HCT116 (cell line): ENCODE results near the gene HAP1. TPM values are rescaled to one million over a fixed set of nuclear protein-coding genes. Genes with fewer than 3 reads are reported as not detected.

ENCODE experiments used
- ATAC-seq: fragments of 200-7000 bp; cut with Tn5 transposase; 2 replicates; pipeline ENCODE4 v1.9.1; 2020; ENCODE audit warnings: mild to moderate bottlenecking, moderate library complexity
- BruUV-seq: library from RNA; stranded (reverse); fragments of 400-500 nt; replicated peaks from 2 replicates; lab custom pipeline; 2021; lab: Mats Ljungman, UMichigan
- CTCF ChIA-PET: fragments of 300-600 bp; sonication (Branson Sonifier 250); formaldehyde crosslinking; loops from one replicate; lab custom pipeline; 2021; ENCODE audit warnings: antibody characterized with exemption; lab: Charles Lee
- POLR2A ChIA-PET: fragments of 300-600, 350-600 bp; sonication (Branson Sonifier 250); formaldehyde crosslinking; loops from one replicate; lab custom pipeline; 2021; ENCODE audit warnings: antibody characterized with exemption; lab: Charles Lee
- RAD21 ChIA-PET, 2 experiments: fragments of 300-600 bp; sonication (Branson Sonifier 250); formaldehyde crosslinking; loops; one replicate each; lab custom pipeline; 2023; ENCODE audit warnings: low total read pairs in 2 of 2; ENCODE audit not compliant: uncharacterized antibody in 2 of 2, unreplicated experiment in 2 of 2, low non-redundant PET in 1 of 2; lab: Charles Lee
- DNase-seq: peaks from one replicate; pipeline ENCODE4 v3.0.0-alpha.2; 2010; ENCODE audit warnings: low read depth, low spot score
- H2AFZ ChIP-seq: fragments of 200-600 bp; shearing (Covaris generic), sonication (generic); 2 replicates; pipeline ENCODE4 v1.6.1; 2017; ENCODE audit warnings: low read depth, mixed run types, mixed read lengths, antibody characterized with exemption, low read length; ENCODE audit not compliant: poor library complexity, severe bottlenecking
- H3K27ac ChIP-seq: 2 replicates; pipeline ENCODE4 v1.5.1; 2012; ENCODE audit warnings: low read depth, low read length
- H3K27me3 ChIP-seq: fragments of 200-600 bp; sonication (generic); 2 replicates; pipeline ENCODE4 v1.6.1; 2016; ENCODE audit warnings: mixed run types, low read length, mixed read lengths; ENCODE audit not compliant: insufficient read depth
- H3K36me3 ChIP-seq, 2 experiments: fragments of 200-500 bp in 1 of 2; fragments of 200-600 bp in 1 of 2; sonication (Bioruptor generic) in 1 of 2; sonication (generic) in 1 of 2; 2 replicates each; pipeline versions ENCODE4 v1.5.1 to v1.6.1; 2014 to 2016; ENCODE audit warnings: low read length in 2 of 2, inconsistent platforms in 1 of 2, mixed read lengths in 1 of 2, mixed run types in 1 of 2; ENCODE audit not compliant: insufficient read depth in 2 of 2, control insufficient read depth in 1 of 2
- H3K4me1 ChIP-seq, 2 experiments: fragments of 200-600 bp in 1 of 2; sonication (generic) in 1 of 2; 2 replicates each; pipeline versions ENCODE4 v1.5.1 to v1.6.1; 2012 to 2017; ENCODE audit warnings: low read length in 2 of 2, inconsistent platforms in 1 of 2, mild to moderate bottlenecking in 1 of 2, mixed read lengths in 1 of 2, mixed run types in 1 of 2, moderate library complexity in 1 of 2; ENCODE audit not compliant: insufficient read depth in 2 of 2, control insufficient read depth in 1 of 2
- H3K4me2 ChIP-seq: fragments of 200-600 bp; sonication (generic); 2 replicates; pipeline ENCODE4 v1.6.1; 2017; ENCODE audit warnings: mixed run types, low read length, mixed read lengths
- H3K4me3 ChIP-seq, 2 experiments: fragments of 200-600 bp in 1 of 2; sonication (generic) in 1 of 2; replicated peaks in 1 of 2; 2 replicates each; pipeline ENCODE4 v1.5.1; 2011 to 2016; ENCODE audit warnings: low read length in 2 of 2, control low read depth in 1 of 2, low read depth in 1 of 2, mild to moderate bottlenecking in 1 of 2, mixed read lengths in 1 of 2, mixed run types in 1 of 2
- H3K79me2 ChIP-seq: fragments of 200-600 bp; sonication (generic); 2 replicates; pipeline ENCODE4 v1.6.1; 2017; ENCODE audit warnings: mild to moderate bottlenecking, mixed run types, low read length, moderate library complexity, mixed read lengths; ENCODE audit not compliant: insufficient read depth
- H3K9ac ChIP-seq: fragments of 200-600 bp; sonication (generic); 2 replicates; pipeline ENCODE4 v1.6.1; 2016; ENCODE audit warnings: low read length, mixed read lengths
- H3K9me2 ChIP-seq: fragments of 200-600 bp; sonication (generic), shearing (Covaris generic); 2 replicates; pipeline ENCODE4 v1.6.1; 2017; ENCODE audit warnings: mixed run types, mild to moderate bottlenecking, moderate library complexity; ENCODE audit not compliant: insufficient read depth
- H3K9me3 ChIP-seq, 2 experiments: fragments of 200-500 bp in 1 of 2; fragments of 200-600 bp in 1 of 2; sonication (Bioruptor generic) in 1 of 2; sonication (generic) in 1 of 2; 2 replicates each; pipeline ENCODE4 v1.6.1; 2014 to 2017; ENCODE audit warnings: low read length in 2 of 2, mixed read lengths in 2 of 2, inconsistent platforms in 1 of 2, low read depth in 1 of 2, mild to moderate bottlenecking in 1 of 2, mixed run types in 1 of 2, moderate library complexity in 1 of 2; ENCODE audit not compliant: control insufficient read depth in 1 of 2, insufficient read depth in 1 of 2
- H4K20me1 ChIP-seq: fragments of 200-600 bp; sonication (generic), shearing (Covaris generic); 2 replicates; pipeline ENCODE4 v1.6.1; 2017; ENCODE audit warnings: mixed run types, mild to moderate bottlenecking, moderate library complexity; ENCODE audit not compliant: insufficient read depth
- CBX3 ChIP-seq: IDR thresholded peaks from 2 replicates; pipeline ENCODE4 v1.6.1; 2012; ENCODE audit warnings: low read depth
- EGR1 ChIP-seq: IDR thresholded peaks from 2 replicates; pipeline ENCODE4 v1.6.1; 2012; ENCODE audit warnings: low read depth
- EZH2 ChIP-seq: fragments of 200-600 bp; sonication (generic); IDR thresholded peaks from 2 replicates; pipeline ENCODE4 v1.6.1; 2017; ENCODE audit warnings: antibody characterized with exemption, mixed run types
- POLR2A ChIP-seq: IDR thresholded peaks from 2 replicates; pipeline ENCODE4 v1.7.0; 2011; ENCODE audit warnings: borderline replicate concordance; ENCODE audit not compliant: insufficient read depth, insufficient read length; ENCODE audit errors: extremely low read depth
- SP1 ChIP-seq: IDR thresholded peaks from 2 replicates; pipeline ENCODE4 v1.6.1; 2012; ENCODE audit warnings: low read depth
- SRF ChIP-seq: IDR thresholded peaks from 2 replicates; pipeline ENCODE4 v1.6.1; 2012; ENCODE audit warnings: low read depth
- YY1 ChIP-seq: IDR thresholded peaks from 2 replicates; pipeline ENCODE4 v1.6.1; 2011; ENCODE audit warnings: low read length, low read depth, moderate library complexity, mild to moderate bottlenecking; ENCODE audit not compliant: insufficient replicate concordance; ENCODE audit errors: extremely low read depth
- ZBTB33 ChIP-seq: IDR thresholded peaks from 2 replicates; pipeline ENCODE4 v1.6.1; 2011; ENCODE audit warnings: mild to moderate bottlenecking, low read length, moderate library complexity; ENCODE audit not compliant: insufficient replicate concordance; ENCODE audit errors: extremely low read depth
- intact Hi-C: fragments of 100-400 bp; cut with micrococcal nuclease; formaldehyde crosslinking; loops from 2 replicates; pipeline ENCODE4 v1.10.0; 2022
- total RNA-seq: library from RNA; stranded (reverse); gene quantifications from one replicate; pipeline ENCODE4 v1.2.1, GENCODE V29; 2021; ENCODE audit not compliant: unreplicated experiment

The HAP1 gene
- total RNA-seq, 1 experiment from 2014 or later: 3.4 TPM

GRCh38 chr17:41779954-41780353, 45.5 kb upstream of the HAP1 start:
- Histone ChIP-seq H3K4me1 (peaks cover 70 to 91% of the 10 kb centered on the region in 2 experiments), H3K9me3 (no peaks in the 10 kb centered on the region), H3K9me2 (no peaks in the 10 kb centered on the region), H4K20me1 (no peaks in the 10 kb centered on the region), H3K27ac (peak overlapping the region; percentile 47; the same call in 1 of the 2 replicates), H3K36me3 (no peaks in the 10 kb centered on the region), H3K27me3 (no peaks in the 10 kb centered on the region), H3K4me3 (no peak overlapping the region), H3K9ac (no peak overlapping the region)
- no peak for DNase-seq
- intact Hi-C loops: no loop called here
- RAD21 ChIA-PET: no interaction called here
- BruUV-seq: no TSS peak
- CTCF ChIA-PET: no interaction called here
- TF ChIP-seq SRF (no peak), POLR2A (no peak), CBX3 (no peak), EGR1 (no peak), ZBTB33 (no peak)
- TF ChIP-seq, all 23 proteins: peak for 0
- POLR2A ChIA-PET: interaction anchor here (1.6 kb wide), 1 partner anchor 13 kb away, joined by 5 read pairs; no protein-coding TSS in a partner anchor
- Histone ChIP-seq H3K4me2 (peak overlapping the region; percentile 58; the same call in 1 of the 2 replicates), H2AFZ (no peak overlapping the region), H3K79me2 (peaks cover 81% of the 10 kb centered on the region)
- no peak for ATAC-seq

GRCh38 chr17:41777574-41778188, 43.2 kb upstream of the HAP1 start:
- no TSS peak for BruUV-seq
- Histone ChIP-seq H3K27me3 (no peaks in the 10 kb centered on the region), H3K4me3 (no peak overlapping the region), H3K36me3 (no peaks in the 10 kb centered on the region), H2AFZ (no peak overlapping the region), H4K20me1 (no peaks in the 10 kb centered on the region), H3K79me2 (peaks cover 75% of the 10 kb centered on the region), H3K9me3 (no peaks in the 10 kb centered on the region), H3K27ac (peak overlapping the region; percentile 86), H3K4me1 (peaks cover 76 to 91% of the 10 kb centered on the region in 2 experiments), H3K9me2 (no peaks in the 10 kb centered on the region), H3K4me2 (peak overlapping the region; percentile 58), H3K9ac (peak overlapping the region; percentile 32)
- TF ChIP-seq EZH2 (no peak), YY1 (no peak), SP1 (no peak)
- peak; percentile 22 for ATAC-seq
- intact Hi-C loops: no loop called here
- POLR2A ChIA-PET: interaction anchor here (0.8 to 3.4 kb wide), 4 partner anchors 8 to 87 kb away, joined by 3 to 36 read pairs (median 6); partner anchors contain the start of gene JUP
- no peak for DNase-seq
- CTCF ChIA-PET: interaction anchor here (1.0 to 3.0 kb wide), 3 partner anchors 8 to 182 kb away, joined by 3 to 35 read pairs (median 6); partner anchors contain the start of gene JUP
- RAD21 ChIA-PET: interaction anchor here in 1 of 2 experiments (2.5 kb wide), 1 partner anchor 8 kb away, joined by 8 read pairs; the partner anchor contains the start of gene JUP
